ENCODE data around the gene PDE4A.

DNA sequence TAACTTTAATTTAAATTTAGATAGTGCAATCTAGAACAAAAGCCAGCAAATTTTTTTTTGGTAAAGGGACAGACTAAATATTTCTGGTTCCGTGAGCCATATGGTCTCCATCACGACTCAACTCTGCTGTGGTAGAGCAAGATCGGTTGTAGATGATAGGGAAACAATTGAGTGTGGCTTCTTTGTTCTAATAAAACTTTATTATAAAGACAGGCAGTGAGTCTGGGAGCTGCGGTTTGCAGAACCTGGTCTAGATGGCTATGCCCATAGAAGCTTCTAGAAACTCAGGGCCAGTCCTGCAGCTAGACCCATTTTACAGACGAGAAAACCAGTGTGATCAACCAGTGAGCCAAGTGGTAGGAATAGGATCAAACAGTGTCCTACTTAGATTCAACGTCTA is 28.2 kb upstream of the PDE4A start:
- TF ChIP-seq EZH2phosphoT487 (IDR thresholded peaks at IDR 0.05; ENCODE audit: insufficient read depth, low read depth): no peak
- no peak for TF ChIP-seq EZH2 (IDR thresholded peaks at IDR 0.05; ENCODE audit: insufficient read depth, poor library complexity, severe bottlenecking)
